IMR-90 (cell line): ENCODE data around the gene GARIN5A. TPM values are rescaled to one million over a fixed set of nuclear protein-coding genes. Genes with fewer than 3 reads are reported as not detected.
A peak's percentile ranks its signal among the peaks of the same experiment; 100 is the strongest.

ENCODE experiments used
- ATAC-seq: fragments of 200-7000 bp; cut with Tn5 transposase; 2 replicates; pipeline ENCODE4 v1.9.1; 2020; ENCODE audit warnings: low read depth, mild to moderate bottlenecking, moderate library complexity
- BruUV-seq: library from RNA; stranded (reverse); fragments of 400-500 nt; replicated peaks from 2 replicates; lab custom pipeline; 2021; lab: Mats Ljungman, UMichigan
- CTCF ChIA-PET: fragments of 300-600 bp; formaldehyde crosslinking; extraction: SDS; loops from one replicate; lab custom pipeline; 2021; ENCODE audit warnings: antibody characterized with exemption; lab: Yijun Ruan, JAX
- POLR2A ChIA-PET: fragments of 300-600 bp; sonication (Branson Sonifier 250); formaldehyde crosslinking; loops from one replicate; lab custom pipeline; 2022; ENCODE audit warnings: antibody characterized with exemption; ENCODE audit not compliant: unreplicated experiment; lab: Charles Lee
- DNase-seq: peaks from one replicate; pipeline ENCODE4 v3.0.0; 2013
- H2AFZ ChIP-seq: replicated peaks from 2 replicates; pipeline ENCODE3; 2013; ENCODE audit warnings: low read length, mild to moderate bottlenecking; ENCODE audit not compliant: poor library complexity
- H2AK5ac ChIP-seq: 2 replicates; pipeline ENCODE4 v1.6.1; 2013; ENCODE audit warnings: low read depth, low read length, inconsistent platforms
- H2AK9ac ChIP-seq: replicated peaks from 2 replicates; pipeline ENCODE3; 2013; ENCODE audit warnings: mild to moderate bottlenecking, low read depth, low read length, moderate library complexity; ENCODE audit not compliant: poor library complexity
- H2BK120ac ChIP-seq: 2 replicates; pipeline ENCODE4 v1.6.1; 2013; ENCODE audit warnings: low read depth, low read length, inconsistent platforms
- H2BK15ac ChIP-seq: 3 replicates; pipeline ENCODE4 v1.6.1; 2013; ENCODE audit warnings: low read depth, low read length, inconsistent platforms
- H2BK20ac ChIP-seq: 2 replicates; pipeline ENCODE4 v1.6.1; 2013; ENCODE audit warnings: low read depth, mild to moderate bottlenecking, inconsistent platforms, low read length, moderate library complexity
- H2BK5ac ChIP-seq: 2 replicates; pipeline ENCODE4 v1.6.1; 2013; ENCODE audit warnings: mild to moderate bottlenecking, low read depth, low read length, inconsistent platforms; ENCODE audit not compliant: poor library complexity, severe bottlenecking
- H3K14ac ChIP-seq: replicated peaks from 2 replicates; pipeline ENCODE4 v1.6.1; 2013; ENCODE audit warnings: low read depth, low read length, inconsistent platforms
- H3K18ac ChIP-seq: 2 replicates; pipeline ENCODE4 v1.6.1; 2013; ENCODE audit warnings: low read depth, low read length, control low read depth
- H3K23ac ChIP-seq: 2 replicates; pipeline ENCODE4 v1.6.1; 2013; ENCODE audit warnings: low read depth, low read length, inconsistent platforms
- H3K27ac ChIP-seq: 2 replicates; pipeline ENCODE4 v1.5.1; 2013; ENCODE audit warnings: mild to moderate bottlenecking, control low read depth, low read length; ENCODE audit not compliant: insufficient read depth
- H3K27me3 ChIP-seq: 2 replicates; pipeline ENCODE4 v1.6.1; 2013; ENCODE audit warnings: low read length; ENCODE audit not compliant: control insufficient read depth, insufficient read depth
- H3K36me3 ChIP-seq: 2 replicates; pipeline ENCODE4 v1.6.1; 2013; ENCODE audit warnings: low read length, mixed read lengths; ENCODE audit not compliant: control insufficient read depth, insufficient read depth
- H3K4ac ChIP-seq: 2 replicates; pipeline ENCODE4 v1.6.1; 2013; ENCODE audit warnings: low read depth, low read length, inconsistent platforms
- H3K4me1 ChIP-seq: 2 replicates; pipeline ENCODE4 v1.6.1; 2013; ENCODE audit warnings: low read length, mixed read lengths; ENCODE audit not compliant: control insufficient read depth, insufficient read depth
- H3K4me2 ChIP-seq: 2 replicates; pipeline ENCODE4 v1.6.1; 2013; ENCODE audit warnings: low read depth, mild to moderate bottlenecking, control low read depth, low read length, moderate library complexity
- H3K4me3 ChIP-seq: 2 replicates; pipeline ENCODE4 v1.5.1; 2013; ENCODE audit warnings: low read depth, mild to moderate bottlenecking, control low read depth, low read length, moderate library complexity; ENCODE audit not compliant: insufficient read depth
- H3K56ac ChIP-seq: 2 replicates; pipeline ENCODE4 v1.6.1; 2013; ENCODE audit warnings: low read length, inconsistent platforms; ENCODE audit not compliant: insufficient read depth; ENCODE audit errors: extremely low read depth
- H3K79me1 ChIP-seq, 2 experiments: 2 replicates each; pipeline ENCODE4 v1.6.1; 2013; ENCODE audit warnings: low read length in 2 of 2, inconsistent platforms in 1 of 2, low read depth in 1 of 2
- H3K9ac ChIP-seq: 2 replicates; pipeline ENCODE4 v1.6.1; 2013; ENCODE audit warnings: low read depth, low read length, control low read depth
- H3K9me1 ChIP-seq: 2 replicates; pipeline ENCODE4 v1.6.1; 2013; ENCODE audit warnings: low read length, inconsistent platforms; ENCODE audit not compliant: insufficient read depth
- H3K9me3 ChIP-seq: 2 replicates; pipeline ENCODE4 v1.6.1; 2013; ENCODE audit warnings: low read length; ENCODE audit not compliant: control insufficient read depth, insufficient read depth
- H4K20me1 ChIP-seq: 2 replicates; pipeline ENCODE4 v1.6.1; 2013; ENCODE audit warnings: low read length, inconsistent platforms; ENCODE audit not compliant: insufficient read depth
- H4K5ac ChIP-seq: 2 replicates; pipeline ENCODE4 v1.6.1; 2013; ENCODE audit warnings: mild to moderate bottlenecking, low read depth, low read length, control low read depth
- H4K8ac ChIP-seq, 2 experiments: 2 replicates each; pipeline ENCODE4 v1.6.1; 2013; ENCODE audit warnings: low read depth in 2 of 2, low read length in 2 of 2, control low read depth in 1 of 2, inconsistent platforms in 1 of 2
- H4K91ac ChIP-seq: 2 replicates; pipeline ENCODE4 v1.6.1; 2013; ENCODE audit warnings: low read depth, low read length, inconsistent platforms; ENCODE audit not compliant: insufficient read depth
- BHLHE40 ChIP-seq: fragments of 150-350 bp; IDR thresholded peaks from 2 replicates; pipeline ENCODE4 v1.6.1; 2016; ENCODE audit warnings: mild to moderate bottlenecking, low read depth, low read length
- CEBPB ChIP-seq: IDR thresholded peaks from 2 replicates; pipeline ENCODE4 v1.6.1; 2012; ENCODE audit warnings: low read depth, low read length, improper control_type of control experiment
- CHD1 ChIP-seq: IDR thresholded peaks from 2 replicates; pipeline ENCODE4 v1.6.1; 2012; ENCODE audit warnings: low read depth, low read length, improper control_type of control experiment
- CTCF ChIP-seq: conservative IDR thresholded peaks from 2 replicates; pipeline ENCODE4 v1.5.1; 2012; ENCODE audit warnings: mild to moderate bottlenecking, low read depth, low read length, improper control_type of control experiment
- ELK1 ChIP-seq: fragments of 150-350 bp; IDR thresholded peaks from 2 replicates; pipeline ENCODE4 v1.6.1; 2016; ENCODE audit warnings: low read depth, mild to moderate bottlenecking, low read length, moderate library complexity, borderline replicate concordance
- FOS ChIP-seq: fragments of 150-350 bp; IDR thresholded peaks from 2 replicates; pipeline ENCODE4 v1.6.1; 2016; ENCODE audit warnings: low read depth, low read length
- MAZ ChIP-seq: IDR thresholded peaks from 2 replicates; pipeline ENCODE4 v1.6.1; 2012; ENCODE audit warnings: low read depth, mild to moderate bottlenecking, low read length, improper control_type of control experiment, moderate library complexity, borderline replicate concordance
- POLR2A ChIP-seq: IDR thresholded peaks from 2 replicates; pipeline ENCODE4 v1.6.1; 2012; ENCODE audit warnings: mild to moderate bottlenecking, low read depth, low read length
- RFX5 ChIP-seq: IDR thresholded peaks from 2 replicates; pipeline ENCODE4 v1.8.0; 2012; ENCODE audit warnings: low read depth, mild to moderate bottlenecking, low read length, moderate library complexity
- WGBS, 2 experiments: methylation state at CpG; one replicate each; pipeline versions ENCODE4 v1.1.5 to v1.1.7; 2013; ENCODE audit warnings: missing lambda C conversion rate in 2 of 2; ENCODE audit not compliant: insufficient read length in 1 of 2; ENCODE audit errors: extremely low coverage in 2 of 2; 5-methylcytosine and 5-hydroxymethylcytosine counted together
- dilution Hi-C: fragments of 300-500 bp; cut with HindIII; formaldehyde crosslinking; loops from one replicate; pipeline ENCODE4 v1.14.3; 2018; ENCODE audit warnings: low sequenced_read_pairs; ENCODE audit not compliant: unreplicated experiment
- in situ Hi-C: fragments of 300-500 bp; cut with MboI; formaldehyde crosslinking; loops from 3 replicates; pipeline ENCODE4 v1.14.3; 2019; ENCODE audit warnings: low sequenced_read_pairs, inconsistent platforms, mixed read lengths
- intact Hi-C: fragments of 100-400 bp; cut with micrococcal nuclease; formaldehyde crosslinking; loops from 2 replicates; pipeline ENCODE4 v1.10.0; 2022
- polyA plus RNA-seq, 3 experiments: library from polyadenylated mRNA; depleted of rRNA; stranded (reverse); fragments of >200 nt; gene quantifications; 2 replicates each; pipeline ENCODE4 v1.2.3, GENCODE V29; 2012; ENCODE audit warnings: low replicate concordance in 1 of 3
- total RNA-seq: library from RNA; depleted of rRNA; stranded (reverse); fragments of >200 nt; gene quantifications from 2 replicates; pipeline ENCODE4 v1.2.3, GENCODE V29; 2012
- TF ChIP-seq, protein P1 (sequence below): fragments of 150-350 bp; IDR thresholded peaks from 2 replicates; pipeline ENCODE4 v1.6.1; 2017; ENCODE audit warnings: mild to moderate bottlenecking, antibody characterized with exemption, low read length, low read depth

The GARIN5A gene
- total and polyA plus RNA-seq, 2 of the 4 experiments (the other 2 are of a cell fraction): 0.53 TPM; not detected in 1

GRCh38 chr19:50418176-50419021 is 58.2 kb downstream of the GARIN5A start, which contains the start of gene SPIB (continued):
- no peak for TF ChIP-seq FOS

GRCh38 chr19:50417111-50418081 is 59.3 kb downstream of the GARIN5A start:
- in situ Hi-C loops (no loop called here), intact Hi-C loops (no loop called here), dilution Hi-C loops (no loop called here)
- H4K5ac ChIP-seq: no peak overlapping the region
- H3K36me3 ChIP-seq: peaks cover 2% of the 10 kb centered on the region; the same call in 1 of the 2 replicates
- CTCF ChIA-PET: no interaction called here
- H4K8ac ChIP-seq: no peak overlapping the region
- no CpG with 5 or more reads among the region's 42 CpGs for WGBS, 2 experiments
- no peak overlapping the region for H3K4me3 ChIP-seq
- no peak overlapping the region for H3K27ac ChIP-seq
- no TSS peak for BruUV-seq
- no peak overlapping the region for H3K14ac ChIP-seq
- no peak overlapping the region for H3K4me2 ChIP-seq
- H3K18ac ChIP-seq: no peak overlapping the region
- DNase-seq (no peak), ATAC-seq (no peak)
- H3K79me1 ChIP-seq: no peaks in the 10 kb centered on the region
- H3K27me3 ChIP-seq: peaks cover 21% of the 10 kb centered on the region
- no peaks in the 10 kb centered on the region for H3K9me1 ChIP-seq
- H2AK9ac ChIP-seq: no peak overlapping the region
- H2BK15ac ChIP-seq: no peak overlapping the region
- H3K9me3 ChIP-seq: no peaks in the 10 kb centered on the region
- no peak overlapping the region for H3K23ac ChIP-seq
- H2BK20ac ChIP-seq: no peak overlapping the region
- H4K91ac ChIP-seq: no peak overlapping the region
- H3K4ac ChIP-seq: no peak overlapping the region
- H2AK5ac ChIP-seq: no peak overlapping the region
- no peak overlapping the region for H2BK5ac ChIP-seq
- H4K20me1 ChIP-seq: no peaks in the 10 kb centered on the region
- H3K9ac ChIP-seq: no peak overlapping the region
- POLR2A ChIA-PET: no interaction called here
- peak overlapping the region; percentile 43 for H2AFZ ChIP-seq
- H3K56ac ChIP-seq: no peak overlapping the region
- no peak overlapping the region for H2BK120ac ChIP-seq
- H3K4me1 ChIP-seq: no peaks in the 10 kb centered on the region
- TF ChIP-seq, protein P1, sequence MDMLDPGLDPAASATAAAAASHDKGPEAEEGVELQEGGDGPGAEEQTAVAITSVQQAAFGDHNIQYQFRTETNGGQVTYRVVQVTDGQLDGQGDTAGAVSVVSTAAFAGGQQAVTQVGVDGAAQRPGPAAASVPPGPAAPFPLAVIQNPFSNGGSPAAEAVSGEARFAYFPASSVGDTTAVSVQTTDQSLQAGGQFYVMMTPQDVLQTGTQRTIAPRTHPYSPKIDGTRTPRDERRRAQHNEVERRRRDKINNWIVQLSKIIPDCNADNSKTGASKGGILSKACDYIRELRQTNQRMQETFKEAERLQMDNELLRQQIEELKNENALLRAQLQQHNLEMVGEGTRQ: no peak
- no peak for TF ChIP-seq ELK1
- TF ChIP-seq RFX5: no peak
- no peak for TF ChIP-seq CHD1
- TF ChIP-seq POLR2A: no peak
- TF ChIP-seq CTCF: no peak
- TF ChIP-seq FOS: no peak
- no peak for TF ChIP-seq BHLHE40
- no peak for TF ChIP-seq MAZ
- no peak for TF ChIP-seq CEBPB
